ENCODE measurements around the gene CACNA1I. TPM values are rescaled to one million over a fixed set of nuclear protein-coding genes. Genes with fewer than 3 reads are reported as not detected.

Gene CACNA1I
- total RNA-seq, 3 donors from 2014 or later, result 0.19 to 0.41 (median 0.20) TPM

DNA sequence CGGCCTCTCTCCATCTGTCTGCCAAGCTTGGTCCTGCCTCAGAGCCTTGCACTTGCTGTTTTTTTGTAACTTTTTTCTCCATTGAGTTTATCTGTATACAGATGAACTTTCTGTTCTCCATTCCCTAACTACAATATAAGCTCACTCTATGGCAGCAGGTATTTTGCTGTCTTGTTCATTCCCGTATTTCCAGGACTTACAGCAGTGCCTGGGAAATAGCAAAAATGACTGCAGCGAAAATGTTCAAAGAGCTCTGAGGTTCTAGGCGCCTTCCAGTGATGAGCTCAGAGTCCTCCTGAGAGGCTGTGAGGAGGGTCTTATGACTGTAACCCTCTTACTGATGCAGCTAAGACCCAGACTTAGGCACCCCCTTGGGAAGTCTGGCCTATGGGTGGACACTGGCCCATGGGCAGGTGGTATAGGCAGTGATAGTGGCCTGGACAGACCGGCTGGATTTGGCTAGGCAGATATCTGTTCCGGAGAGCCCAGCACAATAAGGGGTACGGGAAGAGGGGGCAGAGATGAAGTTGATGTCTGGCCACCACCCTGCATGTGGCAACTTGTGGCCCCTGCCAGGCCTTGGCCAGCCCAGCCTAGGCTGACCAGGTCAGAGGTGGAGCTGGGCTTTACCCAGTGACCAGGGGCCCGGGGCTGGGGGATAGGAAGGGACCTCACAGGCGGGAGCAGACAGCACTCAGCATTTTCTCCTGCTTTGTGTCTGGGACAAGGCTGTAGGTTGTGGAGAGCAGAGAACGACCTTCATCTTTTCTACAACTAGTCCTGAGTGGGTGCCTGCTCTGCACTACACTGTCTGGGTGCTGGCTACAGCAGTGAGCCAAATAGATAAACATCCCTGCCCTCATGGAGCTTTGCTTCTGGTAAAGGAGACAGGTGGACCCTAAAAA, 45.5 kb upstream of the CACNA1I start:
- Histone ChIP-seq H3K4me1 (ENCODE audit: low read depth) (peaks cover 56% of the 10 kb centered on the region), H3K9me3 (no peaks in the 10 kb centered on the region), H3K36me3 (ENCODE audit: low read depth) (peaks cover 6% of the 10 kb centered on the region), H3K4me3 (no peak overlapping the region)
- intact Hi-C loops (cut with DNase I, micrococcal nuclease), result no loop called here
- no peak for ATAC-seq
- peak in 1 of 3 donors; percentile 37 for DNase-seq
- TF ChIP-seq, protein P1, sequence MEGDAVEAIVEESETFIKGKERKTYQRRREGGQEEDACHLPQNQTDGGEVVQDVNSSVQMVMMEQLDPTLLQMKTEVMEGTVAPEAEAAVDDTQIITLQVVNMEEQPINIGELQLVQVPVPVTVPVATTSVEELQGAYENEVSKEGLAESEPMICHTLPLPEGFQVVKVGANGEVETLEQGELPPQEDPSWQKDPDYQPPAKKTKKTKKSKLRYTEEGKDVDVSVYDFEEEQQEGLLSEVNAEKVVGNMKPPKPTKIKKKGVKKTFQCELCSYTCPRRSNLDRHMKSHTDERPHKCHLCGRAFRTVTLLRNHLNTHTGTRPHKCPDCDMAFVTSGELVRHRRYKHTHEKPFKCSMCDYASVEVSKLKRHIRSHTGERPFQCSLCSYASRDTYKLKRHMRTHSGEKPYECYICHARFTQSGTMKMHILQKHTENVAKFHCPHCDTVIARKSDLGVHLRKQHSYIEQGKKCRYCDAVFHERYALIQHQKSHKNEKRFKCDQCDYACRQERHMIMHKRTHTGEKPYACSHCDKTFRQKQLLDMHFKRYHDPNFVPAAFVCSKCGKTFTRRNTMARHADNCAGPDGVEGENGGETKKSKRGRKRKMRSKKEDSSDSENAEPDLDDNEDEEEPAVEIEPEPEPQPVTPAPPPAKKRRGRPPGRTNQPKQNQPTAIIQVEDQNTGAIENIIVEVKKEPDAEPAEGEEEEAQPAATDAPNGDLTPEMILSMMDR (IDR thresholded peaks at IDR 0.05), result no peak

DNA sequence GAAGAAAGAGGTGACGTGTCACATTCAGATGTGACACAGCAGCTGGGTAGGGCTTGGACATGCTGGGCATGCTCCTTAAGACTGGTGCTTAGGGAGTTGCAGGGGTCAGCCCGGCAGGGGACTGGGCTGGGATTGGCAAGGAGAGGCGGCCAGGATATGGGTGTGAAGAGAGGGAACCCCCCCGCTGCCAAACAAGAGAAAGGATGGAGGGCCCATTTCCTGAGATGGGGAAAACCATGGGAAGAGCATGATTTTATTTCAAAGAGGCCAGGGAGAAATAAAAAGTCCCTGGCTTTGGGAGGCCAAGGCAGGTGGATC, 44.9 kb upstream of the CACNA1I start:
- Histone ChIP-seq H3K36me3 (ENCODE audit: low read depth) (peaks cover 6% of the 10 kb centered on the region), H3K4me1 (ENCODE audit: low read depth) (peaks cover 62% of the 10 kb centered on the region), H3K4me3 (no peak overlapping the region), H3K9me3 (no peaks in the 10 kb centered on the region)
- DNase-seq, result peak in 1 of 3 donors; percentile 48
- intact Hi-C loops (cut with DNase I, micrococcal nuclease), result no loop called here
- TF ChIP-seq, protein P1 (IDR thresholded peaks at IDR 0.05), result no peak
- no peak for ATAC-seq

DNA sequence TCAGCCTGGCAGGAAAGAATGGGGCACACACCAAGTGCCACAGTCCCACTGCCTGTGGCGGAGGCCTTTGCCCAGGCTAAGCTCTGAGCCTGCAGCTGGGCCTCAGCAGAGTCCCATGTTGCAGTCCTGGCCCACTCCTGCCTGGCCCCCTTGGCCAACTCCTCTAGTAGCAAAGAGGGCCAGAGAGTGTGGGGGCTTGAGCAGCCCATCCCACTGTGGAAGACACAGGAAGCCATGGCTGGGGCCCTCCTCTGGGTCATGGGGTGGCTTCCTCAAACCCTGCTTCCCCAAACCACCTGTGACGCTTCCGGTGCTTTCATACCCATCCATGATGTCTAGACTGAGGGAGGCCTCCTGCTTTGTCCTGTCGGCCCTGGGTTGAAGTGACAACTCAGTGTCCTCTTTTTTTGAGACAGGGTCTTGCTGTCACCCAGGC, 43.8 kb upstream of the CACNA1I start:
- peak in 2 of 3 donors; percentile 40 to 61 for DNase-seq

DNA sequence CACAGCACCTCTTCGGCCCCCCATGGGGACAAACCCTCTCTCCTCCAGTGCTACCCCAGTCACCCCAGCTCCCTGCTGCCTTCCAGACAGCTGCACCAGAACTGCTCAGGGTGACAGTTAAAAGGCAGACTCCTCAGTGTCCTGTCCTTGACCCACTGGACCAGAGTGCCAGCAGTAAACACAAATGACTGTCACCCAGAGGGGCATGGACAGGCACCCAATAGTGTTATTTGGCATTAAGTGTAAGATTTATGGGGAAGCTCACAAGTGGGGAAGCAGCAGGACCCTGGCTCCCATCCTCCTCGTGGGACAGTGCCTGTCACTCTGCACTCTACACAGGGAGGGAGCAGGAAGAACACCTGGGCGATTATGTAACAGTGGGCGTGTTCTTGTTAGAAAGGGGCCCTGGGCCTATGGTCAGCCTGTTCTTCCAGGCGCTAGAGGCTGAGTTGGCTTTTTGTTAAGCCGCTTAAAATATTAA, 43.0 kb upstream of the CACNA1I start:
- peaks cover 66% of the 10 kb centered on the region for H3K4me1 ChIP-seq (ENCODE audit: low read depth)
- ATAC-seq, result peak; percentile 38

More for the DNA sequence above, 43.8 kb upstream of the CACNA1I start:
- ATAC-seq, result no peak
- Histone ChIP-seq H3K9me3 (no peaks in the 10 kb centered on the region), H3K36me3 (ENCODE audit: low read depth) (peaks cover 6% of the 10 kb centered on the region), H3K4me1 (ENCODE audit: low read depth) (peaks cover 71% of the 10 kb centered on the region), H3K4me3 (no peak overlapping the region)
- TF ChIP-seq, protein P1 (IDR thresholded peaks at IDR 0.05), result no peak
- intact Hi-C loops (cut with DNase I, micrococcal nuclease), result no loop called here

GRCh38 chr22:39528080-39528661, 42.4 kb upstream of the CACNA1I start:
- Histone ChIP-seq H3K4me3 (no peak overlapping the region), H3K36me3 (ENCODE audit: low read depth) (peaks cover 6% of the 10 kb centered on the region), H3K9me3 (no peaks in the 10 kb centered on the region), H3K4me1 (ENCODE audit: low read depth) (peaks cover 59% of the 10 kb centered on the region)
- intact Hi-C loops (cut with DNase I, micrococcal nuclease), result no loop called here
- TF ChIP-seq, protein P1 (IDR thresholded peaks at IDR 0.05), result no peak
- DNase-seq (peak in 1 of 3 donors; percentile 70), ATAC-seq (no peak)

More for the DNA sequence above, 43.0 kb upstream of the CACNA1I start:
- H3K4me3 ChIP-seq, result no peak overlapping the region
- DNase-seq, result peak; percentile 52 to 83 (median 59)
- no peaks in the 10 kb centered on the region for H3K9me3 ChIP-seq
- intact Hi-C loops (cut with DNase I, micrococcal nuclease), result no loop called here
- peaks cover 6% of the 10 kb centered on the region for H3K36me3 ChIP-seq (ENCODE audit: low read depth)
- TF ChIP-seq, protein P1 (IDR thresholded peaks at IDR 0.05), result no peak

Measured in mucosa of descending colon (tissue), 3 donors.